ENCODE results near the gene TEX38.

- TF ChIP-seq CREB5 (CRISPR knock-in tag; IDR thresholded peaks at IDR 0.05; ENCODE audit: low read depth) (no peak), TSHZ2 (CRISPR knock-in tag; IDR thresholded peaks at IDR 0.05) (no peak), BACH2 (CRISPR knock-in tag; IDR thresholded peaks at IDR 0.05; ENCODE audit: borderline replicate concordance) (no peak), CSRNP3 (CRISPR knock-in tag; IDR thresholded peaks at IDR 0.05) (no peak), PATZ1 (CRISPR knock-in tag; IDR thresholded peaks at IDR 0.05; ENCODE audit: borderline replicate concordance) (no peak), ESRRG (CRISPR knock-in tag; IDR thresholded peaks at IDR 0.05) (no peak)
Measured at GRCh38 chr1:46718340-46718726, 46.7 kb downstream of the TEX38 start.

Measured in SK-N-SH treated with all-trans-retinoic acid at 6 μM for 48 hours (cell line).